ENCODE measurements around the gene ADAMTS2.

DNA sequence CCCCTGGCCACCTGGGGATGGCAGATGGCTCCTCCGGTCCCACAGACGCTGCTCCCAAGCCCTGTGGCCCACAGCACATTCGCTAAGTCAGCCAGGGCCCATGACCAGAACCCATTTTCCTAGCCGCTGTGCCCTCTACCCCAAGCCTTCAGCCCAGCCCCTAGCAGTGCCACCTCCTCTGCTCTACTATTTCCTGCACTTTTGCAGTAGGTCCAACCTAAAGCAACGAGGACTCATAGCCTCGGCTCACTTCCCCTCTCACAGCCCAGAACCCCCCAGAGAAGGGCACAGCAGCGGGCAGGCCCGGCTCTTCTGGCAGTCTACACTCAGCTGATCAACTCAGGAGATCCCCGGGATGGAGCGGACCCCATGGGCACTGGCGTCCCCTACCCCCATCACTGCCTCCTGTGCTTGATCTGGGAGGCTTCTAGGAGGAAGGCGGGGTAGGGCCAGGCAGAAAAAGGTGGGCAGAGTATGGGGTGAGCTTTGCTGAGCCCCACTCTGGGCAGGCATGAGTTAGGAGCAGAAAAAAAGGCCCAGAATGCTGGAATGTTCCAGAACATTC lies 173.9 kb downstream of the ADAMTS2 start:
- TF ChIP-seq, protein P1, sequence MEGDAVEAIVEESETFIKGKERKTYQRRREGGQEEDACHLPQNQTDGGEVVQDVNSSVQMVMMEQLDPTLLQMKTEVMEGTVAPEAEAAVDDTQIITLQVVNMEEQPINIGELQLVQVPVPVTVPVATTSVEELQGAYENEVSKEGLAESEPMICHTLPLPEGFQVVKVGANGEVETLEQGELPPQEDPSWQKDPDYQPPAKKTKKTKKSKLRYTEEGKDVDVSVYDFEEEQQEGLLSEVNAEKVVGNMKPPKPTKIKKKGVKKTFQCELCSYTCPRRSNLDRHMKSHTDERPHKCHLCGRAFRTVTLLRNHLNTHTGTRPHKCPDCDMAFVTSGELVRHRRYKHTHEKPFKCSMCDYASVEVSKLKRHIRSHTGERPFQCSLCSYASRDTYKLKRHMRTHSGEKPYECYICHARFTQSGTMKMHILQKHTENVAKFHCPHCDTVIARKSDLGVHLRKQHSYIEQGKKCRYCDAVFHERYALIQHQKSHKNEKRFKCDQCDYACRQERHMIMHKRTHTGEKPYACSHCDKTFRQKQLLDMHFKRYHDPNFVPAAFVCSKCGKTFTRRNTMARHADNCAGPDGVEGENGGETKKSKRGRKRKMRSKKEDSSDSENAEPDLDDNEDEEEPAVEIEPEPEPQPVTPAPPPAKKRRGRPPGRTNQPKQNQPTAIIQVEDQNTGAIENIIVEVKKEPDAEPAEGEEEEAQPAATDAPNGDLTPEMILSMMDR (IDR thresholded peaks at IDR 0.05): no peak
- TF ChIP-seq POLR2A (IDR thresholded peaks at IDR 0.05): no peak
